PFSK-1 (cell line): Measurements from ENCODE around the gene SEPTIN6.

Source experiments
- FOXP2 ChIP-seq: optimal IDR thresholded peaks from 2 replicates; pipeline ENCODE3; 2011; ENCODE audit warnings: borderline replicate concordance, control low read depth, inconsistent platforms; ENCODE audit not compliant: insufficient read depth; ENCODE audit errors: extremely low read length, extremely low read depth
- POLR2AphosphoS5 ChIP-seq: IDR thresholded peaks from 2 replicates; pipeline ENCODE4 v1.6.1; 2012; ENCODE audit warnings: low read depth, mild to moderate bottlenecking, control low read depth, low read length, moderate library complexity
- SIN3A ChIP-seq: IDR thresholded peaks from 2 replicates; pipeline ENCODE4 v1.6.1; 2012; ENCODE audit warnings: mild to moderate bottlenecking, low read length, moderate library complexity, borderline replicate concordance; ENCODE audit not compliant: insufficient read depth
- TAF1 ChIP-seq: IDR thresholded peaks from 2 replicates; pipeline ENCODE4 v1.6.1; 2012; ENCODE audit warnings: low read length, control low read depth, borderline replicate concordance; ENCODE audit not compliant: insufficient read depth
- TF ChIP-seq, protein P1 (sequence below), 2 experiments: IDR thresholded peaks; 2 replicates each; pipeline versions ENCODE4 v1.6.1 to v1.8.0; 2011 to 2012; ENCODE audit warnings: low read depth in 2 of 2, low read length in 2 of 2, control low read depth in 1 of 2, inconsistent platforms in 1 of 2, mild to moderate bottlenecking in 1 of 2, moderate library complexity in 1 of 2; ENCODE audit not compliant: insufficient read depth in 1 of 2

The SEPTIN6 gene

DNA sequence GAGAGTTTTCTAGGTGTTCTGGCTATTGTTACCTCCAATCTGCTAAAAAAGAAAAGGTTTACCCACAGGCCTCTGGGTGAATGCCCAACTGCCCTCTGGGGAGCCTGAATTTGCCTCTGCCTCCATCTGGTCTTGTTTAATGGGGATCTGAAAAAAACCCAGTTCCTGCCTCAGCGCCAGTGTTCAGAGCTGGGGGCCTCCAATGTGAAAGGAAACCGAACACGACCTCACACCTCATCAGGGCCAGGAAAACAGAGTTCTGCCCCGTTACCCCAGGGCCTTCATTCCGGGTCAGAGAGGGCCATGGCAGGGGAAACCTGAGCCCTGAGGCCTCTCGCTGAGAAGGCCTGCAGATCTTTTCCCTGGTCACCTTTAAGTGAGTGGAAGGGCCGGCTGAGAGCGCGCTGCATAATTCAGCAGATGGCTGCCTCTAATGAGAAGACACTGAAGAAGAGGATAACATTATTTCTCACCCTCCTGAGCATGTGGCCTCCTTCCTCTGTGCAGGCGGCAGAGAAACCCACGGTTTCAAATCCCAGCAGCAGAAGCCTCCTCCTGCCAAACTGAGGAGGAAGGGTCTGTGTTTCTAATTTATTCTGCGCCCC lies 6.8 kb downstream of the SEPTIN6 start:
- no peak for TF ChIP-seq SIN3A
- no peak for TF ChIP-seq POLR2AphosphoS5
- TF ChIP-seq, protein P1, sequence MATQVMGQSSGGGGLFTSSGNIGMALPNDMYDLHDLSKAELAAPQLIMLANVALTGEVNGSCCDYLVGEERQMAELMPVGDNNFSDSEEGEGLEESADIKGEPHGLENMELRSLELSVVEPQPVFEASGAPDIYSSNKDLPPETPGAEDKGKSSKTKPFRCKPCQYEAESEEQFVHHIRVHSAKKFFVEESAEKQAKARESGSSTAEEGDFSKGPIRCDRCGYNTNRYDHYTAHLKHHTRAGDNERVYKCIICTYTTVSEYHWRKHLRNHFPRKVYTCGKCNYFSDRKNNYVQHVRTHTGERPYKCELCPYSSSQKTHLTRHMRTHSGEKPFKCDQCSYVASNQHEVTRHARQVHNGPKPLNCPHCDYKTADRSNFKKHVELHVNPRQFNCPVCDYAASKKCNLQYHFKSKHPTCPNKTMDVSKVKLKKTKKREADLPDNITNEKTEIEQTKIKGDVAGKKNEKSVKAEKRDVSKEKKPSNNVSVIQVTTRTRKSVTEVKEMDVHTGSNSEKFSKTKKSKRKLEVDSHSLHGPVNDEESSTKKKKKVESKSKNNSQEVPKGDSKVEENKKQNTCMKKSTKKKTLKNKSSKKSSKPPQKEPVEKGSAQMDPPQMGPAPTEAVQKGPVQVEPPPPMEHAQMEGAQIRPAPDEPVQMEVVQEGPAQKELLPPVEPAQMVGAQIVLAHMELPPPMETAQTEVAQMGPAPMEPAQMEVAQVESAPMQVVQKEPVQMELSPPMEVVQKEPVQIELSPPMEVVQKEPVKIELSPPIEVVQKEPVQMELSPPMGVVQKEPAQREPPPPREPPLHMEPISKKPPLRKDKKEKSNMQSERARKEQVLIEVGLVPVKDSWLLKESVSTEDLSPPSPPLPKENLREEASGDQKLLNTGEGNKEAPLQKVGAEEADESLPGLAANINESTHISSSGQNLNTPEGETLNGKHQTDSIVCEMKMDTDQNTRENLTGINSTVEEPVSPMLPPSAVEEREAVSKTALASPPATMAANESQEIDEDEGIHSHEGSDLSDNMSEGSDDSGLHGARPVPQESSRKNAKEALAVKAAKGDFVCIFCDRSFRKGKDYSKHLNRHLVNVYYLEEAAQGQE (IDR thresholded peaks at IDR 0.05; ENCODE audit: insufficient read depth in 1 of 2, low read depth in 2 of 2, low read length in 2 of 2) = no peak
- TF ChIP-seq TAF1 = no peak
- no peak for TF ChIP-seq FOXP2

DNA sequence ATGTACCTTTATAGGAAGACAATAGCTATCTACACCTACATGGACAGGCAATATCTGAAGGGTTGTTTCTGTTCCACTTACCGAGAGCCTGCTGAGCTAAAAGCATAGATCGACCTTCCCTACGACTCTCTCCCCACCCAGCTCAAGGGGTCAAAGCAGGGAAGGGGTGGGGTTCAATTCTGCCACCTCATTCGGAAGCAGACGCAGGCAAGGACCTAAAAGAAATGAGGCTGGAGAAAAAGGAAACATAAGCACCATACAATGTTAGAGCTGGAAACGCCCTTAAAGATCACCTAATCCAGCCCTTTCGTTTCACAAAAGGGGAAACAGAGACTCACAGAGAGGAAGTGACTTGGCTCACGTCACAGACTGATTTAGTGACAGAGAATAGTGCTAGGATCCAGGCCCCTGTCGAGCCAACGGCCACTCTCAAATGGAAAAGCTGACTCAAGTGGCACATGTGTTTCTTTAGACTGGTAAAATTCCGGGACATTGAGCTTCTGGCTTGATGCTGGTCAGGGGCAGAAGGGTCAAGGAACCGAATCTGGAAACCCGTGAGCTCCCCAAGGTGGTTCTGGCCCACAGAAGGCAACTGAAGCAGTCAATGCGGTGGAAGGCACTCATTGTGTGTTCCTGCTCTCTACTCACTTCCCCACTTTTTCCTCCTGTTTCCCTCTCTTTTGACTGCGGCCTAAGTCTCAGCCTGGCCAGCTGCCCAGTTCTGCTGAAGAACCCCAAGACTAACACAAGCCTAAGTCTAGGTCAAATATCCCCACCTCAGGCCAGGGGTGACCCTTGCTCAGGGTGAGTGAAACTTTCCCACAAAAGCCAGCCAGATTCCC lies 7.5 kb downstream of the SEPTIN6 start:
- no peak for TF ChIP-seq FOXP2
- no peak for TF ChIP-seq POLR2AphosphoS5
- TF ChIP-seq, protein P1 (IDR thresholded peaks at IDR 0.05; ENCODE audit: insufficient read depth in 1 of 2, low read depth in 2 of 2, low read length in 2 of 2) = no peak
- TF ChIP-seq TAF1 = no peak
- TF ChIP-seq SIN3A = no peak

DNA sequence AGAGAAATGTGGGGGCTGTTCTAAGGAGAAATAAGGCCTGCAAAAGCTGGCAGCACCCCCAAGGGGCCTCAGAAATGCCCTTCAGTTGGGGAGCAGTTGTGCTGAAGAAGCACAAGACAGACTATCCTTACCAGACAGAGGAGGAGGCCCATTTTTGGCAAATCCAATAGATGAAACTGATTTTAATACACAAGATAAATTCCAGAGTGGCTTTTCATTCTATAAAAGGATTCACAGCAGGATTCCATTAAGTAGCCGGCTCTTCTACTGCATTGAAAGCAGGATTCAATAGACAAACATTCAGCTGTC lies 8.1 kb downstream of the SEPTIN6 start:
- TF ChIP-seq, protein P1 (IDR thresholded peaks at IDR 0.05; ENCODE audit: insufficient read depth in 1 of 2, low read depth in 2 of 2, low read length in 2 of 2) = no peak
- no peak for TF ChIP-seq SIN3A
- no peak for TF ChIP-seq TAF1
- no peak for TF ChIP-seq POLR2AphosphoS5
- TF ChIP-seq FOXP2 = no peak

DNA sequence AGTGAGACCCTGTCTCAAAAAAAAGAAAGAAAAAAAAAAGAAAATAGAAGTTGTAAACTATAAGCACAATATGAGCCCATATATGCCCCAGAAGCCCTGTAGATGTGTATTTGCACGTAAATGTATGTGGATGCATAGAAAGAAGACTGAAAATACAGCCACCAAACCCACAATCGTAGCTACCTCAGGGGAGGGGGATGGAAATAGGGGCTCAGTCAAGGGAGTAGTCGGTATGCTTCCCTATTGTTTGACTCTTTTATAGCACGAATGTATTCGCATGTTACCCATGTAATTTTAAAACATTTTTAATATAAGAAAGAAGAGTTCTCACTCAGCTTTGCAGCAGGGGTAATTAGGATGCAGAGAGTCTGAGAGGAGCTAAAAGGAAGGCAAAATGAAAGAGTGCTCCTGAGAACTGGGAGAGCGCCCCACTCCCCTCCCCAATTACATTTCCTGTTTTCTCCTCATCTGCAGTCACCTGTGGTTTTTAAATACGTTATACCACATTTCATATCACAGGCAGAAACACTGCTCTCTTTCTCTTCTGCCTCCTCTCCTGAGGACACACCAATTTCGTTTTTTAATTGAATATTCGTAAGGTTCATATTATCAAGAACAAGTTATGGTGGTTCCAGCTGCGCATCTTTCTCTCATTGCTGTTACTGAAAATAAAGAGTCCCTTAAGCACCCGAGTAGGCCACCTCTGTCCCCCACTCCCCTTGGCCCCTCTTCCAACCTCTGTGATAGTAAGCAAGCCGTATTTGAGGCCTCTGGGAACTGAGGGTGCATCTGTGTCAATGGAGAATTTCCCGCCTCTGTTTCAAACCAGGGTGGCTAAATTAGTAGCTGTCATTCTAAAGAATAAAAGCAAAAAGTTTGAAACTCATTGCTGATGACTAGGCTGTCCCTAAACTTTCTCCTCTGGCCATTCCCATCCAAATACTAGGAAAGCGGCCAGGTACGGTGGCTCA lies 10.7 kb downstream of the SEPTIN6 start:
- TF ChIP-seq, protein P1 (IDR thresholded peaks at IDR 0.05; ENCODE audit: insufficient read depth in 1 of 2, low read depth in 2 of 2, low read length in 2 of 2) = no peak
- TF ChIP-seq SIN3A (no peak), POLR2AphosphoS5 (no peak), TAF1 (no peak), FOXP2 (no peak)
